HG03558 (cell line): Measurements from ENCODE around the gene OBSL1.

Source experiments
- ATAC-seq: cut with Tn5 transposase; IDR thresholded peaks from one replicate; pipeline ENCODE4 v1.9.1; 2021; ENCODE audit warnings: moderate number of reproducible peaks; ENCODE audit not compliant: unreplicated experiment; ENCODE audit errors: extremely low read depth

OBSL1 gene

GRCh38 chr2:219536967-219537366 is 34.4 kb downstream of the OBSL1 start:
- ATAC-seq = no peak

- ATAC-seq = no peak
These were observed 34.9 kb downstream of the OBSL1 start for GRCh38 chr2:219536425-219536824.

GRCh38 chr2:219533930-219534661 is 37.2 kb downstream of the OBSL1 start:
- ATAC-seq = no peak

- no peak for ATAC-seq
These were observed 39.0 kb downstream of the OBSL1 start for GRCh38 chr2:219532378-219532649.

- ATAC-seq = no peak
These were observed 39.5 kb downstream of the OBSL1 start for GRCh38 chr2:219531639-219532377.

GRCh38 chr2:219530048-219530963 is 41.0 kb downstream of the OBSL1 start:
- ATAC-seq = peak; percentile 85

- ATAC-seq = no peak
These were observed 43.9 kb downstream of the OBSL1 start for GRCh38 chr2:219527472-219527871.

- no peak for ATAC-seq
These were observed 44.3 kb downstream of the OBSL1 start for GRCh38 chr2:219527076-219527394.

GRCh38 chr2:219526320-219527075 is 44.8 kb downstream of the OBSL1 start:
- no peak for ATAC-seq

GRCh38 chr2:219525533-219526232 is 45.7 kb downstream of the OBSL1 start:
- ATAC-seq = no peak

GRCh38 chr2:219524817-219525216 is 46.5 kb downstream of the OBSL1 start:
- no peak for ATAC-seq

GRCh38 chr2:219523031-219523671 is 48.2 kb downstream of the OBSL1 start:
- ATAC-seq = no peak

- no peak for ATAC-seq
These were observed 49.0 kb downstream of the OBSL1 start for GRCh38 chr2:219522111-219523030.

GRCh38 chr2:219521066-219521880 is 50.1 kb downstream of the OBSL1 start:
- ATAC-seq = no peak

- no peak for ATAC-seq
These were observed 51.3 kb downstream of the OBSL1 start for GRCh38 chr2:219520079-219520478.

- no peak for ATAC-seq
These were observed 51.8 kb downstream of the OBSL1 start for GRCh38 chr2:219519526-219519916.

GRCh38 chr2:219517954-219518778 is 53.2 kb downstream of the OBSL1 start:
- ATAC-seq = no peak
